ENCODE data around the gene CRABP1.
"Not testable (repeated sequence)": the region's sequence is repeated elsewhere in the genome, so short reads cannot be mapped to it uniquely, and the experiment has no call there.

The CRABP1 gene

GRCh38 chr15:78365917-78366316, 25.8 kb downstream of the CRABP1 start:
- no peak overlapping the region for H3K27ac ChIP-seq (ENCODE audit: low read length)
- no peaks in the 10 kb centered on the region for H3K27me3 ChIP-seq (ENCODE audit: insufficient read depth, low read length)
- H3K4me1 ChIP-seq (ENCODE audit: insufficient read depth, low read length) = no peaks in the 10 kb centered on the region; the same call in 1 of the 2 replicates
- no peak overlapping the region for H3K9ac ChIP-seq (ENCODE audit: low read depth, low read length)
- H3K4me3 ChIP-seq (ENCODE audit: low read length) = no peak overlapping the region
- H3K9me3 ChIP-seq (ENCODE audit: insufficient read depth, low read depth, low read length) = no peaks in the 10 kb centered on the region
- H3K36me3 ChIP-seq (ENCODE audit: insufficient read depth, low read depth, low read length) = no peaks in the 10 kb centered on the region

GRCh38 chr15:78366342-78366741, 26.2 kb downstream of the CRABP1 start:
- no peak overlapping the region for H3K4me3 ChIP-seq (ENCODE audit: low read length)
- H3K27me3 ChIP-seq (ENCODE audit: insufficient read depth, low read length) = no peaks in the 10 kb centered on the region
- no peaks in the 10 kb centered on the region for H3K9me3 ChIP-seq (ENCODE audit: insufficient read depth, low read depth, low read length)
- no peak overlapping the region for H3K27ac ChIP-seq (ENCODE audit: low read length)
- no peak overlapping the region for H3K9ac ChIP-seq (ENCODE audit: low read depth, low read length)
- no peaks in the 10 kb centered on the region for H3K36me3 ChIP-seq (ENCODE audit: insufficient read depth, low read depth, low read length)
- H3K4me1 ChIP-seq (ENCODE audit: insufficient read depth, low read length) = no peaks in the 10 kb centered on the region; the same call in 1 of the 2 replicates

GRCh38 chr15:78368651-78369050, 28.5 kb downstream of the CRABP1 start:
- Histone ChIP-seq H3K27ac (ENCODE audit: low read length) (no peak overlapping the region), H3K36me3 (ENCODE audit: insufficient read depth, low read depth, low read length) (no peaks in the 10 kb centered on the region), H3K4me3 (ENCODE audit: low read length) (no peak overlapping the region)

GRCh38 chr15:78369161-78369560, 29.0 kb downstream of the CRABP1 start:
- H3K27me3 ChIP-seq (ENCODE audit: insufficient read depth, low read length) = no peaks in the 10 kb centered on the region
- H3K4me1 ChIP-seq (ENCODE audit: insufficient read depth, low read length) = no peaks in the 10 kb centered on the region; the same call in 1 of the 2 replicates
- H3K9me3 ChIP-seq (ENCODE audit: insufficient read depth, low read depth, low read length) = no peaks in the 10 kb centered on the region
- no peak overlapping the region for H3K27ac ChIP-seq (ENCODE audit: low read length)
- H3K9ac ChIP-seq (ENCODE audit: low read depth, low read length) = no peak overlapping the region
- H3K4me3 ChIP-seq (ENCODE audit: low read length) = no peak overlapping the region
- no peaks in the 10 kb centered on the region for H3K36me3 ChIP-seq (ENCODE audit: insufficient read depth, low read depth, low read length)

More at GRCh38 chr15:78368651-78369050, 28.5 kb downstream of the CRABP1 start:
- H3K27me3 ChIP-seq (ENCODE audit: insufficient read depth, low read length) = no peaks in the 10 kb centered on the region
- no peaks in the 10 kb centered on the region for H3K9me3 ChIP-seq (ENCODE audit: insufficient read depth, low read depth, low read length)
- no peaks in the 10 kb centered on the region; the same call in 1 of the 2 replicates for H3K4me1 ChIP-seq (ENCODE audit: insufficient read depth, low read length)
- H3K9ac ChIP-seq (ENCODE audit: low read depth, low read length) = no peak overlapping the region

- Histone ChIP-seq H3K27ac (ENCODE audit: low read length) (no peak overlapping the region), H3K4me3 (ENCODE audit: low read length) (no peak overlapping the region), H3K36me3 (ENCODE audit: insufficient read depth, low read depth, low read length) (no peaks in the 10 kb centered on the region), H3K9me3 (ENCODE audit: insufficient read depth, low read depth, low read length) (no peaks in the 10 kb centered on the region), H3K9ac (ENCODE audit: low read depth, low read length) (no peak overlapping the region), H3K4me1 (ENCODE audit: insufficient read depth, low read length) (no peaks in the 10 kb centered on the region; the same call in 1 of the 2 replicates), H3K27me3 (ENCODE audit: insufficient read depth, low read length) (no peaks in the 10 kb centered on the region)
These were observed 29.9 kb downstream of the CRABP1 start for GRCh38 chr15:78370013-78370412.

GRCh38 chr15:78372880-78373279, 32.7 kb downstream of the CRABP1 start:
- H3K4me3 ChIP-seq (ENCODE audit: low read length) = no peak overlapping the region
- H3K36me3 ChIP-seq (ENCODE audit: insufficient read depth, low read depth, low read length) = no peaks in the 10 kb centered on the region
- no peaks in the 10 kb centered on the region for H3K9me3 ChIP-seq (ENCODE audit: insufficient read depth, low read depth, low read length)
- no peaks in the 10 kb centered on the region for H3K27me3 ChIP-seq (ENCODE audit: insufficient read depth, low read length)
- no peak overlapping the region for H3K27ac ChIP-seq (ENCODE audit: low read length)
- no peaks in the 10 kb centered on the region; the same call in 1 of the 2 replicates for H3K4me1 ChIP-seq (ENCODE audit: insufficient read depth, low read length)
- no peak overlapping the region for H3K9ac ChIP-seq (ENCODE audit: low read depth, low read length)

DNA sequence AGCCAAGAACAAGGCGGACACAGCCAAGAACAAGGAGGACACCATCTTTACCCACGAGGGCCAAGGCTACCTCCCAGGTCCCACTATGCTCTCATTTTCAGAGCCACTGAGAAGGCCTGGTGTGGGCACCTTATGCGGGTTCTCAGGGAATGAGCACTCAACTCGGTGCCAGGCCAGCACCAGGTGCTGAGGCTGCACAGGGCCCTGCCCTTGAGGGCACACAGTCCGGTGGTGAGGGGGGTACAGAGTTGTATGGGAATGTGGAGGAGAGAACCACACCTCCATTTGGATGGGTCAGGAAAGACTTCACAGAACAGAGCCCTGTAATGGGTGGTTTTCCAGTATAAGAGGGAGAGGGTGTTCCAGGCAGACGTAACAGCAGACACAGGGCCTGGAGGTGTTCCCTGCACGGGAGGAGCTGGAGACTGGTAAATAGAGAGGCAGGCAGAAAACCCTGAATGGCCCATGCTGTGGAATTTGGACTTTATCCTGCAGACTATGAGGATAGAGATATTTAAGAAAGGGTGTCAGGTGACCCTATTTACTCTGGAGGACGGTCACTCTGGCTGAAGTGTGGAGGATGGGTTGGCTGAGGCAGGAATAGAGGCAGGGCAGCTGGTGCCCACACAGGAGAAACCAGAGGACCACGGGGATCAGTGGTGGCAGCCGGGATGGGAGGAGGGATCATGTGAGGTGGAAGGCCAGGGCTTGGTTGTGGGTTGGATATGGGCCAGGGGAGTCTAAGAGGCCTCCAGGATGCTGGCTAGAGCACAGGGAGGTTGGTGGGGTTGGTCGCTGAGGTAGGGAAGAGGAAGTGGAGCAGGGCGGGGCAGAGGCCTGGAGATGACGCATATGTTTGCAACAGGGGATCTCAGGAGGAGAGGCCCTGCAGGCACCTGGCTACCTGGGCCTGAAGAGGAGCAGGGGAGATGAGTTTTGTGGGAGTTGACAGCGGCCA, 34.6 kb downstream of the CRABP1 start:
- no peaks in the 10 kb centered on the region for H3K9me3 ChIP-seq (ENCODE audit: insufficient read depth, low read depth, low read length)
- no peak overlapping the region for H3K27ac ChIP-seq (ENCODE audit: low read length)
- no peaks in the 10 kb centered on the region for H3K27me3 ChIP-seq (ENCODE audit: insufficient read depth, low read length)
- no peak overlapping the region for H3K9ac ChIP-seq (ENCODE audit: low read depth, low read length)
- no peak overlapping the region for H3K4me3 ChIP-seq (ENCODE audit: low read length)
- no peaks in the 10 kb centered on the region for H3K36me3 ChIP-seq (ENCODE audit: insufficient read depth, low read depth, low read length)
- no peaks in the 10 kb centered on the region for H3K4me1 ChIP-seq (ENCODE audit: insufficient read depth, low read length)

DNA sequence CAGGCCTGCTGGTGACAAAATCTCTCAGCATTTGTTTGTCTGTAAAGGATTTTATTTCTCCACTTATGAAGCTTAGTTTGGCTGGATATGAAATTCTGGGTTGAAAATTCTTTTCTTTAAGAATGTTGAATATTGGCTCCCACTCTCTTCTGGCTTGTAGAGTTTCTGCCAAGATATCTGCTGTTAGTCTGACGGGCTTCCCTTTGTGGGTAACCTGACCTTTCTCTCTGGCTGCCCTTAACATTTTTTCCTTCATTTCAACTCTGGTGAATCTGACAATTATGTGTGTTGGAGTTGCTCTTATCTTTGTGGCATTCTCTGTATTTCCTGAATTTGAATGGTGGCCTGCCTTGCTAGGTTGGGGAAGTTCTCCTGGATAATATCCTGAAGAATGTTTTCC, 40.0 kb downstream of the CRABP1 start:
- H3K36me3 ChIP-seq (ENCODE audit: insufficient read depth, low read depth, low read length); H3K4me3 ChIP-seq (ENCODE audit: low read length); H3K27me3 ChIP-seq (ENCODE audit: insufficient read depth, low read length); H3K9ac ChIP-seq (ENCODE audit: low read depth, low read length); H3K27ac ChIP-seq (ENCODE audit: low read length); H3K9me3 ChIP-seq (ENCODE audit: insufficient read depth, low read depth, low read length); H3K4me1 ChIP-seq (ENCODE audit: insufficient read depth, low read length): not testable (repeated sequence)

- Histone ChIP-seq H3K27me3 (ENCODE audit: insufficient read depth, low read length) (no peaks in the 10 kb centered on the region; the same call in 1 of the 2 replicates), H3K36me3 (ENCODE audit: insufficient read depth, low read depth, low read length) (no peaks in the 10 kb centered on the region), H3K4me3 (ENCODE audit: low read length) (no peak overlapping the region), H3K27ac (ENCODE audit: low read length) (no peak overlapping the region), H3K9me3 (ENCODE audit: insufficient read depth, low read depth, low read length) (no peaks in the 10 kb centered on the region), H3K9ac (ENCODE audit: low read depth, low read length) (no peak overlapping the region), H3K4me1 (ENCODE audit: insufficient read depth, low read length) (peaks cover 10% of the 10 kb centered on the region; the same call in 1 of the 2 replicates)
These were observed 42.1 kb downstream of the CRABP1 start for GRCh38 chr15:78382114-78382880.

- Histone ChIP-seq H3K4me1 (ENCODE audit: insufficient read depth, low read length) (peaks cover 23% of the 10 kb centered on the region; the same call in 1 of the 2 replicates), H3K9ac (ENCODE audit: low read depth, low read length) (no peak overlapping the region), H3K27me3 (ENCODE audit: insufficient read depth, low read length) (no peaks in the 10 kb centered on the region; the same call in 1 of the 2 replicates), H3K4me3 (ENCODE audit: low read length) (no peak overlapping the region), H3K9me3 (ENCODE audit: insufficient read depth, low read depth, low read length) (no peaks in the 10 kb centered on the region), H3K27ac (ENCODE audit: low read length) (no peak overlapping the region), H3K36me3 (ENCODE audit: insufficient read depth, low read depth, low read length) (no peaks in the 10 kb centered on the region)
These were observed 44.5 kb downstream of the CRABP1 start for GRCh38 chr15:78384651-78385050.

DNA sequence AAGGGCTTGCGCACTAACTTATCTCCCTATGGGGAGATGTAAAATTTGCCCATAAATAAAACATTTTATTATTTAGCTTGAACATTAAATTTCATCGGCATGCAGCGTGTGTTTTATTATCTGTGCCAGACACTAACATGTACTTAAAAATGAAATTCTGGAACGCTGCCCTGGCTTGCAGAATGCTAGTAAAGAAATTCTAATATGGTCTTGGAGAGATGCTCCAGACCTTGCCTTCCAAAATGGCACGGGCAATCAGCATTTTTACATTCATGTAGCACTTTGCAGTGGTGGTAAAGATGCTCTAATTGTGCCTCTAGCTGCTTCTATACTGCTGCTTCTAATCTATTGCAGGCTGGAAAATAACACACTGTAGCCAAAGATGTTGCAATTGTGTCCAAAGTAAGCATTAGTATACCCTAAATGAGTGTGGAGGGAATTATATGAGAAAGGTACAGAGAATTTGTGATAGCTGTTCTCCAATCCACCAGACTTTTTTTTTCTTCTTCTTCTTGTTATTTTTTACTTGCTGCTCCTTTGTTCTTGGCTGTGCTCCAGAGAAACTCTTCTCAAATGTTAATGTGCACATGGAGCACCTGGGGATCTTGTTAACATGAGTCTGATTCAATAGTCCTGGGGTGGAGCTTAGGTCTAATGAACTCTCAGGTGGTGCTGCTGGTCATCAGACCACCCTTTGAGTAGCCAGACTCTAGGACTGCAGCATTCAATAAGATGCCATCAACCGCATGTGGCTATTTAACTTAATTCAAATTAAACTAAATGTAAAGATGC, 47.3 kb downstream of the CRABP1 start:
- Histone ChIP-seq H3K27me3 (ENCODE audit: insufficient read depth, low read length) (no peaks in the 10 kb centered on the region; the same call in 1 of the 2 replicates), H3K36me3 (ENCODE audit: insufficient read depth, low read depth, low read length) (no peaks in the 10 kb centered on the region), H3K27ac (ENCODE audit: low read length) (no peak overlapping the region), H3K9me3 (ENCODE audit: insufficient read depth, low read depth, low read length) (no peaks in the 10 kb centered on the region), H3K4me1 (ENCODE audit: insufficient read depth, low read length) (peaks cover 23% of the 10 kb centered on the region; the same call in 1 of the 2 replicates), H3K9ac (ENCODE audit: low read depth, low read length) (no peak overlapping the region), H3K4me3 (ENCODE audit: low read length) (no peak overlapping the region)
